GM21360 (cell line): ENCODE results near the gene PGLYRP4.

Source experiments
- ATAC-seq: cut with Tn5 transposase; IDR thresholded peaks from one replicate; pipeline ENCODE4 v1.9.1; 2021; ENCODE audit warnings: mild to moderate bottlenecking, moderate library complexity; ENCODE audit not compliant: unreplicated experiment

Gene PGLYRP4

DNA sequence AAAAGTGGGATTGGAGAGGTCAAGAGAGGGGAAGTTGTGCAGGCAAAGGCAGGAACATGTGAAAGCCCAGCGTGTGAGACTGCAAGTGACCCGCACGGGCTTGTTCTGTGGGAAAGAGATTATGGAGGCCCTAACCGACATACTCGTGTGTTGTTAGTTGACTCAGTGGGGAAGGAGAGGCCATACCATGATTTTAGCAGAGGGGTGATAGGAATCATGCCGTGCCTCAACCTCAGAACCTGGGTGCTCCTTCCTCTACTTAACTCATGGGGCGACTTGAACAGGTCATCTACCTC, 55.2 kb downstream of the PGLYRP4 start:
- ATAC-seq: no peak

DNA sequence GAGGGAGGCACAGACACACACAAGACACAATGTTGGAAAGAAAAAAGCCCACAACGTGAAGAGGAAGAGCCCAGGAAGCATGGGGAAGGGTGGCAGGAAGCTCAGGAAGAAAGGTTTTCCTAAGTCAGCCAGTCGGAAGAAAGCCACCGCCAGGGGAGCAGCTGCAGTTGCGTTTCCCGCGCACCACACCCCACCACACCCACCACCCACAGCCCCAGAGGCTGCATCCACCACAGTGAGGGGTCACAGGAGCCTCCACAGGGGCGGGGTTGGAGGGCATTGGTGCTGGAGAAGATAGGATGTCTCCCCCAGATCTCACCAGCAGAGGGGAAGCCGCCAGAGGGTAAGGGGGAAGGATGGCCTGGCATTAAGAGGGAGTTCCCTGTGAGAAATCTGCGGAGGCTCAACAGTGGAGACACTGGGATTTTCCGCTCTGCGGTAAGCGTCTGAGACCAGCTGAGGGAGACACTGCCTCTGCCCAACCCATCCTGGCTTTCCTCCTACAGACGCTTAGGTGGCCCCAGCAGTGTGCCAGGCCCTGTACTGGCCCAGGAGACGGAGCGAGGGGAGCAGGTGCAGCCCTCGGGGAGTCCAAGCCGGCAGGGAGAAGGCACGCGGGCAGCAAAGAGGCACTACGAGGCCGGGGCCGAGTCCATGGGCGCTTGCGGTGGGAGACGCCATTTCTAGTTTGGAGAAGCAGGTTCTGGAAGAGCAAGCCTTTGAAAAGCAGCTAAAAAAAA, 55.7 kb downstream of the PGLYRP4 start:
- no peak for ATAC-seq

DNA sequence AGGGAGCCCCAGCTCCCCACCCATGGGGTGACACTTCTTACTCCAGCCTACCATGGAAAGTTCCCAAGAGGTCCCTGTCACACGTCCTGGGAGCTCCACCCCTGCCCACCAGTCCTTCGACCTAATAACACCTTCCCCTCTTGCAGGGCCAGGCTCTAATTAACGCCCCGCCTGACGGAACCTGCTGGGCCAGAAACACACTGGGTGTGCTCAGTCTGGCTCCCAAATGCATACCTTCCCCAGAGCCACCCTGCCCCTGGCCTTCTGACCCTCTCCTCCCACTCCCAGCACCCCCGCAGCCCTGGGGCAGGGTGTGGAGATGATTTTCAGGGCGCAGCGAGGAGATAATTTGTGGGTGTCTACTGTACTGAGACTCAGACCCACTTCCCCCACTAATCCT, 56.5 kb downstream of the PGLYRP4 start:
- ATAC-seq: no peak

DNA sequence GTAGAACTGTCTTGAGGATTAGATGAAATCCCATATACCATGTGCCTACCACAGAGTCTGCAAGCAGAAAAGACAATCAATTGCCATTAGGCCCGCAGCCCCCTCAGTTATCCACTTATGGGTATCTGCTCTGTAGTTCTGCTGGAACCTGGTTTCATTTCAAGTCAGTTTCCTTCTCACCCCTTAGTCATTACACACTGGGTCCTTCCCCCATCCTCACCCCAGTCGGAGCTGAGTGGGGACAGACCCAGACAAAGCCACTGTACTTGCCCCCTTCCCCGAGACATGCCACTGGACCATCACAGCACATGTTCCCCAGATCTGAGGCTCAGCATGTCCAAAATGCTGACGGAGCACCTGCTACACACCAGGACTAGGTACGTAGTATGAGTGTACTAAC, 57.1 kb downstream of the PGLYRP4 start:
- no peak for ATAC-seq

DNA sequence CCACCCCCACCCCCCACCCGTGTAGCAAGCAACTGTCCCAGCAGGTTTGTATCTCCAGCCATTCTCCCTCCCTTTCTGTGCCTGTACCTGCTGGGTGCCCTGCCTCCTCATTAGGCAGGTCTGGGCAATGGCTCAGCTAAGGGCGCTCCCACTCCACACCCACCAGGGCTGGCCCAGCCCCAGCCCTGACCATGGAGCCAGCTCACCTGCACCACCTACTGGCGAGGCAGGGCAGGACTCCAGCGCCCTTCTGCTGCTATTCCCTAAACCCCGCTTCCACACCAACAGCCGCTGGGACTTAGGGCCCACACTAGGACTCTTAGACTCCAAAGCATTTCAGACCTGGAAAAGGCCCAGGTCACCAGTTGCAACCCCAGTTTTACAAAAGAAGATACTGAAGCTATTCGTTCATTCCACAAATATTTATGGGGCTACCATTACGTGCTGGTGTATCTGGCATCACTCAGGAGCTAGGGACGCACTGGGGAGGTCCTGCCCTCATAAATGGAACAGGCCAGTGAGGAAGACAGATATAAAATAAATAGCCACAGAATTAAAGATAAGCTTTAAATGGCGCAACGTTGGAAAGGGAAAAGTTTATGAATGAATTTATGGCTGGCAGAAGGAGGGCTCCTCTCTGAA, 59.9 kb downstream of the PGLYRP4 start:
- no peak for ATAC-seq
